Mammary epithelial cell (primary cell): ENCODE results near the gene SERPINA9.

Experiments used
- EZH2 ChIP-seq: IDR thresholded peaks from 2 replicates; pipeline ENCODE4 v1.6.1; 2012; ENCODE audit warnings: low read length, inconsistent platforms, borderline replicate concordance
- TF ChIP-seq, protein P1 (sequence below), 2 donors: IDR thresholded peaks in 1 of 2; conservative IDR thresholded peaks in 1 of 2; 2 replicates each; pipeline ENCODE4 v1.5.1; 2011 to 2012; ENCODE audit warnings: inconsistent platforms in 2 of 2, low read length in 2 of 2, mild to moderate bottlenecking in 2 of 2, control low read depth in 1 of 2, low read depth in 1 of 2; ENCODE audit not compliant: insufficient read depth in 1 of 2; ENCODE audit errors: extremely low read depth in 1 of 2

DNA sequence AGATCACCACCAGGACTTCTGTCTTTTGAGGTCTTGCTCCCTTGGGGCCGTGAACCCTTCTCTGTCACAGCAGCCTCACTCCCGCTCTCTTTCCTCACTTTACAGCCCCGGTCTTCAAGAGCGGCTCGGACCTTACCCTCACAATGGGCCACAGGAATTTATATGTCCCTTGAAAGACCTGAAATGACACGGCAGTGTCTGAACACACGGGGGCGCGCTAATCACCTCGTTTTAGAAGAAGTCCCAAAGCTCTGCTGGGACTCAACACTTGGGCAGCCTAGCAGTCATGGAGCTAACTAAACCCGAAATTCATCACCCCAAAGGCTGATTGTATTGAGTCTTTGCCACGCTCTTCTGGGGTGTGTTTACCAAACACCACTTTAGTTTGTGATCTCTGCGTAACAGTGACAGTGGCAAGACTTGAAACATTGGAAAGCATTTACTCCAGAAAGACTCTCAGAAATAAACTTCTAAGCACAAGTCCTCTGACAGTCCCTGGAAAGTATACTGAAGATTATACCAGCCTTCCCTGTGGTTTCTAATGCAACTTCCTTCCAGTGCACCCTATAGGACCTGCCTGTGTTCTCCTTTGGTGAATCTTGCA lies 52.4 kb downstream of the SERPINA9 start:
- TF ChIP-seq, protein P1, sequence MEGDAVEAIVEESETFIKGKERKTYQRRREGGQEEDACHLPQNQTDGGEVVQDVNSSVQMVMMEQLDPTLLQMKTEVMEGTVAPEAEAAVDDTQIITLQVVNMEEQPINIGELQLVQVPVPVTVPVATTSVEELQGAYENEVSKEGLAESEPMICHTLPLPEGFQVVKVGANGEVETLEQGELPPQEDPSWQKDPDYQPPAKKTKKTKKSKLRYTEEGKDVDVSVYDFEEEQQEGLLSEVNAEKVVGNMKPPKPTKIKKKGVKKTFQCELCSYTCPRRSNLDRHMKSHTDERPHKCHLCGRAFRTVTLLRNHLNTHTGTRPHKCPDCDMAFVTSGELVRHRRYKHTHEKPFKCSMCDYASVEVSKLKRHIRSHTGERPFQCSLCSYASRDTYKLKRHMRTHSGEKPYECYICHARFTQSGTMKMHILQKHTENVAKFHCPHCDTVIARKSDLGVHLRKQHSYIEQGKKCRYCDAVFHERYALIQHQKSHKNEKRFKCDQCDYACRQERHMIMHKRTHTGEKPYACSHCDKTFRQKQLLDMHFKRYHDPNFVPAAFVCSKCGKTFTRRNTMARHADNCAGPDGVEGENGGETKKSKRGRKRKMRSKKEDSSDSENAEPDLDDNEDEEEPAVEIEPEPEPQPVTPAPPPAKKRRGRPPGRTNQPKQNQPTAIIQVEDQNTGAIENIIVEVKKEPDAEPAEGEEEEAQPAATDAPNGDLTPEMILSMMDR (conservative IDR thresholded peaks at IDR 0.05 in 1 of 2, IDR thresholded peaks at IDR 0.05 in 1 of 2; ENCODE audit: extremely low read depth in 1 of 2, insufficient read depth in 1 of 2, low read depth in 1 of 2, low read length in 2 of 2) = peak; percentile 71 to 78
- no peak for TF ChIP-seq EZH2
